Cardiac muscle cell (in vitro differentiated cells and primary cell): ENCODE measurements around the gene TP53RK. TPM values are rescaled to one million over a fixed set of nuclear protein-coding genes. Genes with fewer than 3 reads are reported as not detected.

Source experiments
- DNase-seq, 2 donors: peaks; one replicate each; pipeline versions ENCODE4 v3.0.0 to v3.0.0-alpha.2; 2010 to 2017; ENCODE audit warnings: low read depth in 1 of 2, low spot score in 1 of 2
- H3K27ac ChIP-seq: fragments of 200-600 bp; sonication (generic); 2 replicates; pipeline ENCODE4 v1.5.1; 2016
- H3K27me3 ChIP-seq: fragments of 200-600 bp; sonication (generic); 2 replicates; pipeline ENCODE4 v1.6.0; 2016; ENCODE audit warnings: control low read depth
- H3K36me3 ChIP-seq: fragments of 200-600 bp; sonication (generic); 2 replicates; pipeline ENCODE4 v1.5.1; 2016; ENCODE audit warnings: control low read depth
- H3K4me1 ChIP-seq: fragments of 200-600 bp; sonication (generic); 2 replicates; pipeline ENCODE4 v1.8.1; 2017; ENCODE audit warnings: low read depth, mild to moderate bottlenecking, mixed run types
- H3K4me3 ChIP-seq: fragments of 200-600 bp; sonication (generic); 2 replicates; pipeline ENCODE4 v1.5.1; 2016; ENCODE audit warnings: mild to moderate bottlenecking
- H3K9me3 ChIP-seq: fragments of 200-600 bp; sonication (generic); 2 replicates; pipeline ENCODE4 v1.5.1; 2017; ENCODE audit warnings: low read depth, mild to moderate bottlenecking, control low read depth
- CTCF ChIP-seq: IDR thresholded peaks from 2 replicates; pipeline ENCODE4 v1.5.1; 2012; ENCODE audit warnings: low read depth, mild to moderate bottlenecking, low read length
- polyA plus RNA-seq: library from polyadenylated mRNA; unstranded; fragments of >200 nt; fragmentation: Nextera tagmentation; extraction: Ambion mirVana; gene quantifications from 2 replicates; pipeline ENCODE4 v1.2.1, GENCODE V29; 2016
- total RNA-seq: library from RNA; depleted of rRNA; stranded (reverse); fragments of >200 nt; gene quantifications from 2 replicates; pipeline ENCODE4 v1.2.3, GENCODE V29; 2016

The TP53RK gene
- total and polyA plus RNA-seq, 2 experiments from 2014 or later: 15.8 to 19.6 TPM

DNA sequence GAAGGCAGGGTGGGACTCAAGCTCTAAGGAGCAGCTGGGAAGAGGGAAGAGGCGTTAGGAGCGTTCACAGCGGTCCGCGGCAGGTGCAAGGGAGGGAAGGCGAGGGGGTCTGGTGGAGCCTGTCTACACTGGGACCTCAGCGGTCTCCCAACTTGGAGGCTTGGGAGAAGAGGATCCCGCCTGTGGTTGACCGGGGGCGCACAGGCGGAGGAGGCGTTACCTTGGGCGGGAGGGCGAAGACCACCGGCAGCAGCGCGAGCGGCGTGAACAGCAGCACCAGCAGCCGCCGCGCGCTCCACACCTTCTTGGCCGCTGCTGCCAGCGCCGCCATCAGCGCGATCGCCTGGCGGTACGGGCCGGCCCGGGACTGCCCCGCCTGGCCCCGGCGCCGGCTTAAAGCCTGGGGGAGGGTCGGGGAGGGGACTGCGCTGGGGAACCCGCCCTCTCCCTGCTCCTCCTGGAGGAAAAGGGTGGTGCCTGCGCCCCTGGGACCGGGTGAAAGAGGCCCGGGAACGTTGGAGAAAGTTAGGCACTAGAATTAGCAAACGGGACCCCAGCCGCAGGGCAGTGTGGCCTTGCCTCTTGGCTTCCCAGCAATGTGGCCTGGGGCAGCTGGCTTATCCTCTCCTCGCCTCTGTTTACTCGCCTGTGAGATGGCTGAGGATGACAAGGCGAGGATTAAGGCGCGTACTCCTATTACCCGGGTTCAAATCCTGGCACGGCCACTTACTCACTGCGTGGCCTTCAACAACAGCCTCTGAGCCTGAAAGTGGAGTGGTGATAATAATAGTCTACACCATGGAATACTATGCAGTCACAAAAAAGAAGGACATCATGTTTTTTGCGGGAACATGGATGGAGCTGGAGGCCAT, 37.9 kb downstream of the TP53RK start, which contains the start of gene SLC13A3:
TSS of gene SLC13A3 (minus strand) at position 369 of the 872 bp plus-strand sequence. CDS start at position 331, 38 bp downstream.
- Histone ChIP-seq H3K4me3 (peak within 1 kb of the TSS; percentile 15), H3K27ac (no peak within 1 kb of the TSS), H3K36me3 (no peaks in the 10 kb centered on the region), H3K4me1 (no peaks in the 10 kb centered on the region), H3K27me3 (peaks cover 26% of the 10 kb centered on the region), H3K9me3 (no peaks in the 10 kb centered on the region)
- peak; percentile 23 to 57 for DNase-seq
- no peak for TF ChIP-seq CTCF

GRCh38 chr20:46650575-46651090, 38.6 kb downstream of the TP53RK start:
- Histone ChIP-seq H3K4me1 (no peaks in the 10 kb centered on the region), H3K36me3 (no peaks in the 10 kb centered on the region), H3K9me3 (no peaks in the 10 kb centered on the region), H3K27me3 (peaks cover 26% of the 10 kb centered on the region), H3K4me3 (no peak overlapping the region), H3K27ac (no peak overlapping the region)
- no peak for TF ChIP-seq CTCF
- no peak for DNase-seq

DNA sequence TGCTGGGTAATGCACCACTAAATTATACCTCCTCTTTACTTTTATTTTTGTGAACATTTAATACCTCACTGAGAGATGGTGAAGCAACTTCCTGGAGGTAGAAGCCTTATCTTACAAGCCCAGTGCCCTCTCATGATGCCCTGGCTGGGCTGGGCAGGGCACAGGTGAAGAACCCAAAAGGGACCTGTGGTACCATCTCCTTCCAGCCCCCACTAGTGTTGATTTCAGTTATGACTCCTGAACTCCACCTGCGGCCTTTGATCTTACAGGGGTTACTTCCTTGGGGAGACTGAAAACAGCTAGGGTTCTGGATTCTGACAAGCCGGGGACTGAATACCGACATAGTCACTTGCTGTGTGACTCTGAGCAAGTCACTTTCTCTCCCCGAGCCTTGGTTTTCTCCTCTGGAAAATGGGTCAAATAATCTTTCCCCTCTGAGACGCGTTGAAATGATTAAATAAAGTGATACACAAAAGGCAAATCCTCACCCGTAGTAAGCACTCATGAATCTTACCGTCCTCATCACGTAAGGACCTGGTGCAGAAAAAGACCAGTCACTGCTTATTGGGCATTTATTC, 39.2 kb downstream of the TP53RK start:
- Histone ChIP-seq H3K27me3 (peaks cover 26% of the 10 kb centered on the region), H3K4me3 (no peak overlapping the region)
- TF ChIP-seq CTCF: no peak

DNA sequence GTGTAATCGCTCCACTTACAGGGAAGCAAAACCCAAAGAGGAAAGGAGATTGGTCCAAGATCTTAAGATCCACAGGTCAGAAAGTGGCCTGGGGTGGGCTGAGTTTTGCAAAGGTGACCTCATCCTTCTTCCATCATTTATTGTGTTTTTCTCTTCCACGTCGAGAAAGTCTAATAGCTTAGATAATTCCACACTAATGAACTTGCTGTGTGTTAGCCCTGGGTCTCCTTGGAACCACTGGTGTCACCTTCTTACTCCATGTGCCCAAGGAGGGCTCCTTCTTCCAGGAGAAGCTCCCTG, 39.6 kb downstream of the TP53RK start:
- no peak overlapping the region for H3K4me3 ChIP-seq
- H3K27me3 ChIP-seq: peaks cover 26% of the 10 kb centered on the region
- H3K9me3 ChIP-seq: no peaks in the 10 kb centered on the region
- no peaks in the 10 kb centered on the region for H3K4me1 ChIP-seq
- H3K27ac ChIP-seq: no peak overlapping the region
- no peak for TF ChIP-seq CTCF
- H3K36me3 ChIP-seq: no peaks in the 10 kb centered on the region
- no peak for DNase-seq

More for the DNA sequence above, 39.2 kb downstream of the TP53RK start:
- H3K36me3 ChIP-seq: no peaks in the 10 kb centered on the region
- no peaks in the 10 kb centered on the region for H3K4me1 ChIP-seq
- no peaks in the 10 kb centered on the region for H3K9me3 ChIP-seq
- DNase-seq: no peak
- H3K27ac ChIP-seq: no peak overlapping the region

- Histone ChIP-seq H3K4me3 (no peak overlapping the region), H3K4me1 (no peaks in the 10 kb centered on the region), H3K27ac (no peak overlapping the region), H3K36me3 (no peaks in the 10 kb centered on the region), H3K27me3 (peaks cover 26% of the 10 kb centered on the region), H3K9me3 (no peaks in the 10 kb centered on the region)
- DNase-seq: no peak
- no peak for TF ChIP-seq CTCF
These were observed 40.2 kb downstream of the TP53RK start for GRCh38 chr20:46648903-46649649.
